HG03342 (cell line): ENCODE measurements around the gene N4BP3.
A peak's percentile ranks its signal among the peaks of the same experiment; 100 is the strongest.
"Not testable (repeated sequence)": the region's sequence is repeated elsewhere in the genome, so short reads cannot be mapped to it uniquely, and the experiment has no call there.

ENCODE experiments used
- ATAC-seq: cut with Tn5 transposase; IDR thresholded peaks from one replicate; pipeline ENCODE4 v1.9.1; 2021; ENCODE audit warnings: mild to moderate bottlenecking, moderate library complexity; ENCODE audit not compliant: unreplicated experiment

Gene N4BP3, protein sequence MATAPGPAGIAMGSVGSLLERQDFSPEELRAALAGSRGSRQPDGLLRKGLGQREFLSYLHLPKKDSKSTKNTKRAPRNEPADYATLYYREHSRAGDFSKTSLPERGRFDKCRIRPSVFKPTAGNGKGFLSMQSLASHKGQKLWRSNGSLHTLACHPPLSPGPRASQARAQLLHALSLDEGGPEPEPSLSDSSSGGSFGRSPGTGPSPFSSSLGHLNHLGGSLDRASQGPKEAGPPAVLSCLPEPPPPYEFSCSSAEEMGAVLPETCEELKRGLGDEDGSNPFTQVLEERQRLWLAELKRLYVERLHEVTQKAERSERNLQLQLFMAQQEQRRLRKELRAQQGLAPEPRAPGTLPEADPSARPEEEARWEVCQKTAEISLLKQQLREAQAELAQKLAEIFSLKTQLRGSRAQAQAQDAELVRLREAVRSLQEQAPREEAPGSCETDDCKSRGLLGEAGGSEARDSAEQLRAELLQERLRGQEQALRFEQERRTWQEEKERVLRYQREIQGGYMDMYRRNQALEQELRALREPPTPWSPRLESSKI

DNA sequence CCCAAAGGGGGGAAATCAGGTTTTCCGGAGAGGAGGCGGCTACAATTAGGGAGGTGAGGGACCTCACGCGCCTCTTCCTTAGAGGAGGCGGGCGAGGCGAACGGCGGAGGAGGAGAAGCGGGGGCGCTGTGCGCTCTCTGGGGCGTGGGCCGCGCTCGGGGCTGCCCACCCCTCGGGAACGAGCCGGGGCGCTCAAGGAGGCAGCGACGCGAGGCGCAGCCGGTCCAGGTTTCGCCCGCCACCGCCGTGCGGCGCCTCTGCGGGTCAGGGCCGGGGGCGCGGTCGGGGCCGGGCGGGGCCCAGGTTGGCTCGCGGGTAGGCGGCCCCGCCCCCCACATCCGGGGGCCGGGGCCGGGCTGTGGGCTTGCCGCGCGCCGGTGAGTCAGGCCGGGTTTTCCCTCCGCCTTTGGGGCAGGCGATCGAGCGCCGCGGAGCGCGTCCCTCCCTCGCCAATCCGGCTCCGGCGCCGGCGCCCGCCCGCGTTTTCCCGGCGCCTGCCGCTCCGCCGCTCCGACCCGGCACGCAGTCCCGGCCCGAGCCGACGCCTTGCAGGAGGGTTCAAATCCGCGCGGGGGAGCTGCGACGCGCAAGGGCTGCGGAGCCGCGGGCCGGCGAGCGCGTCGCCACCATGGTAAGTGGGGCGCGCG is at the start of gene N4BP3:
N4BP3 (plus strand) TSS at position 392 of the 647 bp plus-strand sequence. CDS start 6,052 bp downstream, outside the sequence.
- peak; percentile 62 for ATAC-seq

DNA sequence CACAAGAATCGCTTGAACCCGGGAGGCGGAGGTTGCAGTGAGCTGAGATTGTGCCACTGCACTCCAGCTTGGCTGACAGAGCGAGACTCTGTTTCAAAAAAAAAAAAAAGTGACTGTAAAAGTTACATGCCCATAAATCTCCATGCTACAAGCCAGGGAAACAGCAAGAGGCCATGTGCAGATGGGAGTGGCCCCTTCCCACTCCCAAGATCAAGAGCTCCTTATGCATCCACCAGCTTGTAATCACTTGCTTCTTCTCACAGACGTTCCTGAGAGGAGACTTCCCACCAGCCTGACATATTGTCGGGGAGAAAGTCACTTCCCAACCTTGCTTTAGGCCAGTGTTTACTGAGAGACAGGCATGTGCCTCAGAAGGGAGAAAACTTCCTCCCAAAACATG is 45.6 kb upstream of the N4BP3 start:
- ATAC-seq: no peak

DNA sequence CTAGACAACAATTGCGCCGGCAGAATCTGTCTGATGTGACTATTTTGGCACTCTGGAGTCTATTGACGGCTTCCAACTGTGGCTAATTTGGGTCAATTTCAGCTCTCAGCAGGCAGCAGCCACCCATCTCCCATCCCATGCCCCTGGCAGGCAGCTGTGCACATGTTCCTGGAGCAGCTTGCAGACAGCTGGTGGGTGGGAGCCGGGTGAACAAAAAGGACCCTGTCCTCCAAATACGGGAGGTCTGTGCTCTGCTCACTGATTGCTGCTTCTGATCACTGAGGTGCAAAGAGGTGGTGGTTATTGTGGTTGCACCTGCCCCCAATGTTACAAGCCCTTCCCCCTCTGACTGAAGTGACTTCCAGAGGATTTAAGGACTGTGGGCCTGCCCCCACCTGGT is 45.0 kb upstream of the N4BP3 start:
- no peak for ATAC-seq

DNA sequence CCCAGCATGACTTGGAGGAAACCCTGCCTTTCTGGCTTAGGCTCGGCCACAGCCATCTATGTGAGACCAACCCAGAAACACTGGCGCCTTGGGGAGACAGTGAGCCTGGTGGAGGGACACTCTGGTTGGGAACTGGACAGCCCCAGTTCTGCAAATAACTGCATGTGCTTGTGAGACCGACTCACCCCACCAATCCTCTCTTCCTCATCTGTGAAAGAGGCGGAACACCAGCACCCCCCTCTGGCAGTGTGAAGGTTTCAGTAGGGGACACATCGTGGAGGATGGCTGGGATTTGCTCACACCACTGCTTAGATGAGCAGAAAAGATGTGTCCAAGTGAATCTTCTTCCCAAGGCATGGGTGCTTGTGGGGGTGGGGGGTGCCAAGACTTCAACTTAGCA is 43.4 kb upstream of the N4BP3 start:
- no peak for ATAC-seq

DNA sequence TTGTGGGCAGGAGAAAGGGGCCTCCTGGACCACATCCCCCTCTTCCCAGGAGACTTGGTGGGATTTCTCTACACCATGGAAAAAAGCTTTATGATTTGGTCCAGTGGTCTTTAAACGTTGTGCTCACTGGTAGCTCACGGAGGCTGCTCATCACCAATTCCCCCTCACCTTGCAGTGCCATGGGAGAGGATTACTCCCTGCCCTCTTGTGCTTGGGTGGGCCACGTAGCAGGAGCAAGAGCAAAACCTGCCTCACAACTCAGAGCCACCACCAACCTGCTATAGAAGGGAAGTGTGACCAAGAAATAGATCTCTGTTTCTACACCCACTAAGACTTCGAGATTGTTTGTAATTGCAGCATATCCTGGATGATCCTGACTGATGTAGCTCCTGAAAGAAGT is 42.2 kb upstream of the N4BP3 start:
- no peak for ATAC-seq

DNA sequence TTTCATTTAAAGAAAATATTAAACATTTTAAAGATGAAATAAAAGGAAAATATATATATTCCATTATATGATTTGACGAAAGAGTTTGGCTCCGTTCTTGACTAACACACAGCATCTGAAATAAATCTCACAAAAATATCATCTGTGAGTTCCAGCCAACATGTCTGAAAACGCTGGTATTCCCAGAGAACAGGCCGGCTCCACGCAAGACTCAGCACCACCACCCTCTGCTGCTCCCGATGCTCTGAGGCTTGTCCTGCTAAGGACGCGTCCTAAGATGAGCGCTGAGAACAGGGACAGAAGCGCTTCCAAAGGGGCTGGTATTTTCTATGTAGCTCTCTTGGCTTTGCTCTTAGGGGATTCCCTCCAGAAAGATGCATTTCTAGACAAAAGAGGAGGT is 40.6 kb upstream of the N4BP3 start:
- no peak for ATAC-seq

DNA sequence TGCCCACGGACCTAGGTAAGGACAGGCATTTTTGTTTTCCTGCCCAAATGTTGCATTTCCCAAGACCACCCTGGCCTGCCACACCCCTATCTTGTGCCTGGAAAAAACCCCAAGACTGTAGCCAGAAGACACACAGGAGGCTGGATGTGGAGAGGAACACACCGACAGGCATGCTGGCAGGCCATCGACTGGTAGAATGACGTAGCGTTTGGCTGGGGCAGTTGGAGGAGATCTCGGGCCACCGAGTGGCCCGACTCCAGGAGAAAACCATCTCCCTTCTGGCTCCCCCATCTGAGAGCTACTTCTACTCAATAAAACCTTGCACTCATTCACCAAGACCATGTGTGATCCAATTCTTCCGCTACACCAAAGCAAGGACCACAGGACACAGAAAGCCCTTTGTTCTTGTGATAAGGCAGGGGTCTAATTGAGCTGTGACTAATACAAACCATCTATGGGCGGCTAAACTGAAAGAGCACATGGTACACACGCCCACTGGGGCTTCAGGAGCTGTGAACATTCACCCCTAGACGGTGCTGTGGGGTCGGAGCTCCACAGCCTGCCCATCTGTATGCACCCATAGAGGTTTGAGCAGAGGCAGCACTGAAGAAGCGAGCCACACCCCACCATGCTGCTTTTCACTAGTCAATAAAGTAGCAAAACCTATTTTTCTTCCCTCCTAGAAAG is 38.9 kb upstream of the N4BP3 start:
- no peak for ATAC-seq

DNA sequence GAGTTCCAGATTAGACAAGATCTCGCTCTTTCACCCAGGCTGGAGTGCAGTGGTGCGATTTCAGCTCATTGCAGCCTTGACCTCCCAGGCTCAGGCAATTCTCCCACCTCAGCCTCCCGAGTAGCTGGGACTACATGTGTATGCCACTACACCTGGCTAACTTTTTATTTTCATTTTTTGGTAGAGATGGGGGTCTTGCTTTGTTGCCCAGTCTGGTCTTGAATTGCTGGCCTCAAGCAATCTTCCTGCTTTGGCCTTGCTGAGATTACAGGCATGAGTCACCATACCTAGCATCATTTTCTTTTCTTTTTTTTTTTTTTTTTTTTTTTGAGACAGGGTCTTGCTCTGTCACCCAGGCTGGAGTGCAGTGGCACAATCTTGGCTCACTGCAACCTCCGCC is 36.4 kb upstream of the N4BP3 start:
- not testable (repeated sequence) for ATAC-seq

DNA sequence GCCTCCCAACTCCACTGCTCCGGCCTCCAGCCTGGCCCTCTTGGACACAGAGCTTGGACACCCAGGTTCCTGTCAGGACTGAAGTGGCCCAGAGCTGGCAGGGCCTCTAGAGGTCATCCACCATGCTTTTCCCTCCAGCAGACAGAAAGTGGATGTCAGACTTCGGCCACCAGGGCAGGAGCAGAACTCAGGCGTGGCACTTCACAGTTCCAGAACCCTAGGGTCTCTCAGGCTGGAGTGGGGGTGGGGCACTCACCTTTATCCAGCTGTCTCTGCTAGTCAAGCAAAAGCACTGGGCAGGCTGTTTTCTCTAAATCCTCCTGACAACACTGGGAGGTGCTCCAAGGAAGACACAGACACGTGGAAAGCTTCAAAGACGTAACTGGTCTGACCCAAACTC is 35.6 kb upstream of the N4BP3 start:
- ATAC-seq: no peak

DNA sequence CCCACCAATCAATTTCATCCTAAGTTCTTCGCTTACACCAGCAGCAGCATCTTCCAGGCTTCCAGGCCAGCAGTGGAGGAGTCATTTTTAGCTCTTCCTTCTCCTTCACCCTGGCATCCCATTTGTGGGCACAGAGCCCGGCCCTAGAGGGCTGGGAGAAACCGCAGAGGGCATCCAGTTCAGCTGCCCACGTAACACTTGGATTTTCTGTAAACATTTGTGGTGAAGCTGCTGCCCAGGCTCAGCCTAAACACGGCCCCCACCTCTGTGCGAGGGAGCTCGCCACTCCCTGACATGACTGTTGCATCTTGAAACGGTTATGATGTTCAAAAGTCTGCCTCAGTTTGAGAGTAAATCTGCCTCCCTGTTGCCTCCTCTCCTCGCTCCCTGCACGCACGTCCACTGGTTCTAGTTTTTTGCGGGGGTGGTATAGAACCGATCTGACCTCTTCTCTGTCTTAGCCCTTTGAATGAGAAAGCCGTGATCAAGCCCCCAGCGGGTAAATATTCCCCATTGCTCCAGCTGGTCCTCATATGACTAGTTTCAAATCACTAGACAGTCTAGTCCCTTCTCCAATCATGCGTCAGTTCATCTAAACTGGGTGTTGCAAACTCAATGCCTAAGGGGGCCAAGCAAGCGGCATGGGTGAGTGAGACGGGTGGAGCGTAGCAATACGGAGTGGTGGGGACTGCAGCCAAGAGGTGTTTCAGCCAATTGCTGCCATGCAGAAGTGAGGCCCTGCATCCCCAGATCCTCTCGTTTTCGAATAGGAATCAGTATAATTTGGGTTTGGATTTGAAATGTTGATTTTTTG is 34.9 kb upstream of the N4BP3 start:
- ATAC-seq: no peak

DNA sequence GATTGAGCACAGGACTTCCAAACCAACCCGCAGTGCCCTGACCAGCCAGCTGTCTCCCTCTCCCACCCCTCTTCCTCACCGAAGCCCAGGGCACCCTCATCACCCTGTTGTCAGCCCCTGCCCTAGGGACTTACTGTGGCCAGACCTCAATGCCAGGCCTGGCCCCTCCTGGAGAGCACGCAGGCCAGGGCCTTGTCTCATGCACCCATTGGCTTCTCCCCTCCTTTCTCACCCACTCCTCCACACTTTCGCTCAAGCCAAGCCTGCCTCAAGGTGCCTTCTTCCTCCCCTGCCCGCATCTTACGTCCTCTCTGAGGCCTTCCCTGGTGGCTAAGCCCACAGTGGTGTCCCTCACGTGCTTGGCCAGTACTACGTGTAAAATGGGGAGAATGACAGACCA is 33.3 kb upstream of the N4BP3 start:
- ATAC-seq: no peak

DNA sequence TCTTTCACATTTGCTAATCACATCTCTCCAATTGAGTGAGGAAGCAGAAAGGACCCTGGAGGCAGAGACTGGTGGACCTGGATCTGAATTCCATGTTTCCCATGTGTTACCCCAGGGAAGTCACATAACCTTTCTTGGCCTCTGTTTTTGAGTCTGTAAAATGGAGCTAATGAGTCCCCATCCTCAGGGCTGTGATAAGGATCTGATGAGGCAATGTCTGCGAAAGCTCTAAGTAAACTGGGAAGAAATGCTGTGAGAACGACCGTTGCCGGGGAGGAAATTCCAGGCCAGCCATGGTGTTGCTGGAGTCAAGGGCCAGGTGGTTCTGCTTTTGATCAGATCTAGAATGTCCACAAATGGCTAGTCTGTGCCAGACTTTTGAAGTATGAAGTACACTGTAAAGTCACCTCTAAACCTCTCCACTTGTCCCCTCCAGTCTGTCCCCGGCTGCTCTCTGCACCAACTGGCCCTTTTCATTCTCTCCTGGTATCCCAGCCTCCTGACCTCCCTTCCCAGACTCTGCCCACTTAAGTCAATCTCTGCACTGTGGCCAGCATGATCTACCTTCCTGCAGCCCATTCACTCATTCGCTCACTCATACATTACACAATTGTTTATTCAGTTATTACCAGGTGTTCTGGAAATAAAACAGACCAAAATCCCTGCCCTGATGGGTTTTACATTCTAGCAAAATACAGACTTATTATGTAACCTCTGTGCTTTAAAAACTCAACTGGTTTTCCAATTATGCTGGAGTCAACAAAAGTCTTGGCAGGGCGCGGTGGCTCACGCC is 32.5 kb upstream of the N4BP3 start:
- ATAC-seq: no peak

DNA sequence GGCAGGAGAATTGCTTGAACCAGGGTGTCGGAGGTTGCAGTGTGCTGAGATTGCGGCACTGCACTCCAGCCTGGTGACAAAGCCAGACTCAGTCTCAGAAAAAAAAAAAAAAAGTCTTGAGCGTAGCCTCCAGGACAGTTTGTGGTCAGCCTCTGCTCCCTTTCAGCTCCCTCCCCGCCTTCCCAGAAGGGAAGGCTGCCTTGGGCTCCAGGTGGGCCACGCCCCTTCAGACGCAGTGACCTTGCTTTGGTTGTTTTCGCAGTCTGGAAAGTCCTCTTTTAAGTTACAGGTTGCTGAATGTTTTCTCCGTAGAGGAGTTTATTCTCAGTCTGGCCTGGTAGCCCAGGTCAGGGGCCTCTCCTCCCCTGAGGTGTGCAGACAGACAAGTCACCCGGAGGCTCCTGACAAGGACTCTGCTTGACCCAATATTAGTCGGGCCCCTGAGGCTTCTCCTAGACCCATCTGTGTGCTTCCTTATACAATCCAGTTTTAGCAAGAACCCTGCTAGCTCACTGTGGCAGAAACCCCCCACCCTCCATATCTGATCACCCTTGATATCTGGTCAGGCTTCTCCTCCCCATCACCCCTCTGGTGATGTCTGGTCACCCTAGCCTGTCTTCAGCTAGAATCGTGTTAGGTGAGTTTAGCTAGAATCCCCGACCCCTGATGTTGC is 31.6 kb upstream of the N4BP3 start:
- no peak for ATAC-seq

DNA sequence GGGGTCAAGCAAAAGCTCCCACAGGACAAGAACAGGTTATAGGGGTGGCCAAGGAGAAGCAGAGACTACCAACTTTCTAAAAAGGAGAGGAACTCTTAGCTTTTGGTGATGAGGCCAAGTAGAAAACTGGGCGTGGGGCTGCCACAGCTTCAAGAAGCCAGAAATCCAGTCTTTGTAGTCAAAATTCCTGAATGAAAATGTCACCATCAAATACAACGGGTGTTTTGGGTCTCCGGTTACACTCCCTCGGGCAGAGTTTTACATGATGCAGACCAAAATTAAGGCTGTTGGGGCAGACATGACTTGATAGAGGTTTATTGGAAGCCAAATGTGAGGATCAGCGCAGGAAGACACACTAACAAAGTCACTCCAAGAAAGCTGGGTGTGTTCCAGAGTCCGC is 29.4 kb upstream of the N4BP3 start:
- ATAC-seq: no peak

DNA sequence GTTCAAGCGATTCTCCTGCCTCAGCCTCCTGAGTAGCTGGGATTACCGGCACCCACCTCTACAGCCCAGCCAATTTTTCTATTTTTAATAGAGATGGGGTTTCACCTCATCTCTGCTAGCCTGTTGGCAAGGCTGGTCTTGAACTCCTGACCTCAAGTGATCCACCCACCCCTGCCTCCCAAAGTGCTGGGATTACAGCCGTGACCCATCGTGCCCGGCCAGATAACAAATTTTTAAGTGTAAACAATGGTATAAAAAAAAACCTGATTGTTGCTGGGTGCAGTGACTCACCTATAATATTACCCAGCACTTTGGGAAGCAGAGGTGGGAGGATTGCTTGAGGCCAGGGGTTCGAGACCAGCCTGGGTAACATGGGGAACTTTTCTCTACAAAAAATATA is 28.0 kb upstream of the N4BP3 start:
- ATAC-seq: no peak

DNA sequence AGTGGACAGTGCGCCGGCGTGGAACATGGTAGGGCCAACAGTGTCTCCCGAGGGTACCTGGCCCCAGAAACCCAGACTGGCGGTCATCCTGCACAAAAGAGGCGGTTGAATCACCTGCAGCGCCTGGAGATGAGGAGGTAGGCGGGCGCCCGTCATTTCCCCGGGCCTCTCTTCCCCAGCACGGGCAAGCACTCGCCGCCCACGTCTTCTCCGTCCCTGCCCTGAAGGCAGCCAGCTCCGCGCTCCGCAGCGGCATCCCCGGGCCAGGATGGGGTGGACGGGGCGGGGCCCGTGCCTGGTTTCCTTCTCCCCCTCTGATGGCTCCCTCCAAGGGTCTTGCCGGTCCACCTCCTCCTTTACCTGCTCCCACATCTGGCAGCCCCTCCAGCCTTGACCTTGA is 27.1 kb upstream of the N4BP3 start:
- ATAC-seq: no peak

DNA sequence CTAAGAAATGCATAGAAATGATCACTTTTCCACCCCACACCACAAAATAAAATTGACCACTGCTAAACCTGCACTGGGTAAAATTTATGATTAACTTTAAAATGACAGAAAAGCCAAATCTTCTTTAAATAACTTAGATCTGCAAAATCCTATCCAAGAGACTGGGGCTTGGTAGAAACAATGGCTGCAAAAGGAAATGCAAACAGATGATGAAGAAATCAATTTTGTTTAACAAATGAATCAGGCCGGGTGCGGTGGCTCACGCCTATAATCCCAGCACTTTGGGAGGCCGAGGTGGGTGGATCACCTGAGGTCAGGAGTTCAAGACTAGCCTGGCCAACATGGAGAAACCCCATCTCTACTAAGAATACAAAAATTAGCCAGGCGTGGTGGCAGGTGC is 26.1 kb upstream of the N4BP3 start:
- not testable (repeated sequence) for ATAC-seq

DNA sequence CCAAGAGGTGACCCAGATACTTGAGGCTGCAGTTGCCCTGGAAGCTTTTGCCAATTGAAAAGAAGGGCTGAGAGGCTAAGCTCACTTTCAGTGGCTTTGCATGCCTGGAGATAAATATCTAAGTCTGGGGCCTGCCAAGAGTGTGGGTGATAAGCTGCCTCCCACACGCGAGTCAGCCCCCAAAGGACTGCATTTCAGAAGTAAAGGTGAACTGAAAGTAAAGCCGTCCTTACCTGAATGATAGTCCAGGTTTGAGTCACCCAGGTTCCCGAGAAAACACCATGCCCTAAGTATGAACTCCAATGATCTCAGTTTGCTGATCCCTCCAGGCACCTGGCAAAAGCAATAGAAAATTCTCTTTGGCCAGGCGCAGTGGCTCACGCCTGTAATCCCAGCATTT is 22.5 kb upstream of the N4BP3 start:
- ATAC-seq: no peak

DNA sequence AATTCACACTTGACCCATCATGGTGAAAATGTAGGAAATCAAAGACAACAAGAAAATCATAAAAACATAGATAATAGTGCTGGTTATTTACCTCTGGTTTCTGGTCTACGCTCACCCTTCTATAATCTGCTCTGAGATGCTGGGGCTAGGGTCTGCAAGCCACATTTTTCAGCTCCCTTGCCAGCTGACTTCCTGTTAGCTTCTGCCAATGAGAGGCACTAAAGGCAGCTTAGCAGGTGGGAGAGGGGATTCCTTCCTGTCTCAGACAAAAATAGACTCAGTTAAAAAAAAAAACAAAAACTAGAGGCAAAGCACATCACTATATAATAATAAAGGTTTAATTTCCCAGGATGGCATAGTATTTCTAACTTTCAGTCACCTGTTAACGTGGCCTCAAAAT is 20.2 kb upstream of the N4BP3 start:
- ATAC-seq: no peak

DNA sequence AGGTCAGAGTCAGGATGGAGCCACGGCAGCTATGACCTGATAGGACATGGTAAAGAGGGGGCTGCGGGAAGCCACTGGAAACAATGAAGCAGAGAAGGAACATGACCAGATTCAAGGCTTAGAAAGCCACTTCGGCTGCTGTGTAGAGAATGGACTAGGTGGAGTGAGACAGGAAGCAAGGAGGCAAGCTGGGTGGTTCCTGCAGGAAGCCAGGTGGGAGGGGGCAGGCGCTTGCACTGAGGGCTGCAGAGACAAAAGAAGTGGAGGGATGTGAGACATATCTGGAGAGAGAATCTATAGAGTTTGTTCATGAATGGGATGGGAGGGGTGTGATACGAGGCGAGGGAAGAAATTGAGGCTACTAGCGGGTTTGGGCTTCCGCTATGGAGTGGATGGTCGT is 19.0 kb upstream of the N4BP3 start:
- ATAC-seq: no peak
